ENCODE data around the gene KANK2. TPM values are rescaled to one million over a fixed set of nuclear protein-coding genes. Genes with fewer than 3 reads are reported as not detected.

KANK2 gene
- total and polyA plus RNA-seq, 3 experiments from 2014 or later, result 0.16 to 2.3 (median 2.0) TPM

- Histone ChIP-seq H3K27me3 (ENCODE audit: insufficient read depth, low read length, poor library complexity, severe bottlenecking) (no peaks in the 10 kb centered on the region), H3K36me3 (ENCODE audit: insufficient read depth, low read length) (no peaks in the 10 kb centered on the region), H3K27ac (ENCODE audit: low read depth, low read length) (no peak overlapping the region), H3K4me3 (ENCODE audit: low read length) (no peak overlapping the region), H3K9me3 (ENCODE audit: low read length) (peaks cover 6% of the 10 kb centered on the region), H3K4me1 (ENCODE audit: insufficient read depth, low read length) (no peaks in the 10 kb centered on the region)
- Mint-ChIP-seq H3K4me1 (no peaks in the 10 kb centered on the region), H3K36me3 (peaks cover 0 to 15% (median 3%) of the 10 kb centered on the region in 3 donors), H3K9me3 (peaks cover 10 to 19% (median 12%) of the 10 kb centered on the region in 5 donors), H3K27me3 (peaks cover 6 to 15% of the 10 kb centered on the region in 2 donors), H3K27ac (no peak overlapping the region), H3K4me3 (no peak overlapping the region)
- no peak for DNase-seq
- ChIA-PET CTCF (no interaction called here), POLR2A (no interaction called here)
These were observed 23.8 kb upstream of the KANK2 start for GRCh38 chr19:11221082-11221598.

- Mint-ChIP-seq H3K9me3 (no peaks in the 10 kb centered on the region), H3K4me1 (no peaks in the 10 kb centered on the region), H3K36me3 (no peaks in the 10 kb centered on the region), H3K27me3 (peaks cover 3 to 7% of the 10 kb centered on the region in 2 donors), H3K4me3 (no peak overlapping the region), H3K27ac (no peak overlapping the region)
- no peak overlapping the region for H3K27ac ChIP-seq (ENCODE audit: low read depth, low read length)
- DNase-seq, result no peak
- POLR2A ChIA-PET, result no interaction called here
- H3K4me3 ChIP-seq (ENCODE audit: low read length), result no peak overlapping the region
- CTCF ChIA-PET, result no interaction called here
- no peaks in the 10 kb centered on the region for H3K9me3 ChIP-seq (ENCODE audit: low read length)
- H3K4me1 ChIP-seq (ENCODE audit: insufficient read depth, low read length), result no peaks in the 10 kb centered on the region
- no peaks in the 10 kb centered on the region for H3K36me3 ChIP-seq (ENCODE audit: insufficient read depth, low read length)
- no peaks in the 10 kb centered on the region for H3K27me3 ChIP-seq (ENCODE audit: insufficient read depth, low read length, poor library complexity, severe bottlenecking)
These were observed 17.0 kb upstream of the KANK2 start for GRCh38 chr19:11214387-11214786.

GRCh38 chr19:11210656-11210928 lies 13.2 kb upstream of the KANK2 start:
- Histone ChIP-seq H3K4me3 (ENCODE audit: low read length) (no peak overlapping the region), H3K4me1 (ENCODE audit: insufficient read depth, low read length) (no peaks in the 10 kb centered on the region), H3K27ac (ENCODE audit: low read depth, low read length) (no peak overlapping the region), H3K9me3 (ENCODE audit: low read length) (no peaks in the 10 kb centered on the region), H3K27me3 (ENCODE audit: insufficient read depth, low read length, poor library complexity, severe bottlenecking) (no peaks in the 10 kb centered on the region), H3K36me3 (ENCODE audit: insufficient read depth, low read length) (no peaks in the 10 kb centered on the region)
- ChIA-PET POLR2A (no interaction called here), CTCF (no interaction called here)
- Mint-ChIP-seq H3K36me3 (no peaks in the 10 kb centered on the region), H3K27ac (peak overlapping the region in 1 of 8 donors; percentile 71), H3K9me3 (no peaks in the 10 kb centered on the region), H3K4me3 (no peak overlapping the region), H3K27me3 (peaks cover 4 to 10% of the 10 kb centered on the region in 2 donors), H3K4me1 (no peaks in the 10 kb centered on the region)
- DNase-seq, result no peak

- Mint-ChIP-seq H3K9me3 (no peaks in the 10 kb centered on the region), H3K4me1 (no peaks in the 10 kb centered on the region), H3K4me3 (no peak overlapping the region), H3K27me3 (peaks cover 4 to 10% of the 10 kb centered on the region in 2 donors), H3K27ac (no peak overlapping the region), H3K36me3 (no peaks in the 10 kb centered on the region)
- ChIA-PET CTCF (no interaction called here), POLR2A (no interaction called here)
- no peak overlapping the region for H3K4me3 ChIP-seq (ENCODE audit: low read length)
- DNase-seq, result no peak
- no peaks in the 10 kb centered on the region for H3K4me1 ChIP-seq (ENCODE audit: insufficient read depth, low read length)
- H3K36me3 ChIP-seq (ENCODE audit: insufficient read depth, low read length), result no peaks in the 10 kb centered on the region
- no peaks in the 10 kb centered on the region for H3K27me3 ChIP-seq (ENCODE audit: insufficient read depth, low read length, poor library complexity, severe bottlenecking)
- H3K27ac ChIP-seq (ENCODE audit: low read depth, low read length), result no peak overlapping the region
- H3K9me3 ChIP-seq (ENCODE audit: low read length), result no peaks in the 10 kb centered on the region
These were observed 12.7 kb upstream of the KANK2 start for GRCh38 chr19:11209839-11210655.

GRCh38 chr19:11208561-11209471 lies 11.5 kb upstream of the KANK2 start:
- no peaks in the 10 kb centered on the region for H3K36me3 Mint-ChIP-seq
- DNase-seq, result no peak
- H3K27me3 Mint-ChIP-seq, result peaks cover 7 to 11% of the 10 kb centered on the region in 2 donors
- H3K27ac ChIP-seq (ENCODE audit: low read depth, low read length), result no peak overlapping the region
- ChIA-PET CTCF (no interaction called here), POLR2A (no interaction called here)
- H3K4me1 ChIP-seq (ENCODE audit: insufficient read depth, low read length), result no peaks in the 10 kb centered on the region
- H3K27ac Mint-ChIP-seq, result no peak overlapping the region
- no peaks in the 10 kb centered on the region for H3K36me3 ChIP-seq (ENCODE audit: insufficient read depth, low read length)
- no peak overlapping the region for H3K4me3 Mint-ChIP-seq
- no peak overlapping the region for H3K4me3 ChIP-seq (ENCODE audit: low read length)
- H3K27me3 ChIP-seq (ENCODE audit: insufficient read depth, low read length, poor library complexity, severe bottlenecking), result no peaks in the 10 kb centered on the region
- no peaks in the 10 kb centered on the region for H3K9me3 ChIP-seq (ENCODE audit: low read length)
- no peaks in the 10 kb centered on the region for H3K9me3 Mint-ChIP-seq
- no peaks in the 10 kb centered on the region for H3K4me1 Mint-ChIP-seq

- no peaks in the 10 kb centered on the region for H3K4me1 ChIP-seq (ENCODE audit: insufficient read depth, low read length)
- H3K27me3 Mint-ChIP-seq, result peaks cover 8 to 12% of the 10 kb centered on the region in 2 donors
- no peaks in the 10 kb centered on the region for H3K9me3 ChIP-seq (ENCODE audit: low read length)
- H3K27ac Mint-ChIP-seq, result no peak overlapping the region
- H3K4me3 ChIP-seq (ENCODE audit: low read length), result no peak overlapping the region
- ChIA-PET POLR2A (no interaction called here), CTCF (no interaction called here)
- H3K4me1 Mint-ChIP-seq, result no peaks in the 10 kb centered on the region
- no peak for DNase-seq
- no peaks in the 10 kb centered on the region for H3K36me3 ChIP-seq (ENCODE audit: insufficient read depth, low read length)
- no peaks in the 10 kb centered on the region for H3K9me3 Mint-ChIP-seq
- no peaks in the 10 kb centered on the region for H3K27me3 ChIP-seq (ENCODE audit: insufficient read depth, low read length, poor library complexity, severe bottlenecking)
- no peaks in the 10 kb centered on the region for H3K36me3 Mint-ChIP-seq
- no peak overlapping the region for H3K4me3 Mint-ChIP-seq
- no peak overlapping the region for H3K27ac ChIP-seq (ENCODE audit: low read depth, low read length)
These were observed 8.7 kb upstream of the KANK2 start for GRCh38 chr19:11205939-11206570.

- ChIA-PET CTCF (interaction anchor here (2.0 to 2.3 kb wide), 2 partner anchors 67 to 169 kb away, joined by 4 to 12 read pairs; no protein-coding TSS in a partner anchor), POLR2A (no interaction called here)
- H3K27me3 Mint-ChIP-seq, result peaks cover 6 to 9% of the 10 kb centered on the region in 2 donors
- no peaks in the 10 kb centered on the region for H3K9me3 Mint-ChIP-seq
- no peak overlapping the region for H3K4me3 ChIP-seq (ENCODE audit: low read length)
- no peak overlapping the region for H3K27ac ChIP-seq (ENCODE audit: low read depth, low read length)
- no peaks in the 10 kb centered on the region for H3K4me1 Mint-ChIP-seq
- peak overlapping the region in 2 of 8 donors; percentile 17 to 43 for H3K27ac Mint-ChIP-seq
- H3K9me3 ChIP-seq (ENCODE audit: low read length), result no peaks in the 10 kb centered on the region
- no peak for DNase-seq
- no peak overlapping the region for H3K4me3 Mint-ChIP-seq
- no peaks in the 10 kb centered on the region for H3K36me3 ChIP-seq (ENCODE audit: insufficient read depth, low read length)
- H3K4me1 ChIP-seq (ENCODE audit: insufficient read depth, low read length), result no peaks in the 10 kb centered on the region
- no peaks in the 10 kb centered on the region for H3K36me3 Mint-ChIP-seq
- H3K27me3 ChIP-seq (ENCODE audit: insufficient read depth, low read length, poor library complexity, severe bottlenecking), result no peaks in the 10 kb centered on the region
These were observed 7.6 kb upstream of the KANK2 start for GRCh38 chr19:11204943-11205349.
